Epithelial cell of esophagus (primary cell): ENCODE measurements around the gene ATP8B4.

Experiments
- DNase-seq: peaks from one replicate; pipeline ENCODE4 v3.0.0; 2010; ENCODE audit warnings: low read depth
- H3K4me3 ChIP-seq: 2 replicates; pipeline ENCODE4 v1.5.1; 2011; ENCODE audit warnings: mild to moderate bottlenecking, low read length, control low read depth
- CTCF ChIP-seq: IDR thresholded peaks from 2 replicates; pipeline ENCODE4 v1.5.1; 2011; ENCODE audit warnings: low read depth, mild to moderate bottlenecking, low read length, control low read depth, inconsistent platforms; ENCODE audit not compliant: insufficient read depth; ENCODE audit errors: missing control alignments

Gene ATP8B4

GRCh38 chr15:49810720-49811119 is 308.3 kb downstream of the ATP8B4 start:
- TF ChIP-seq CTCF = no peak
- no peak for DNase-seq
- H3K4me3 ChIP-seq = no peak overlapping the region

- no peak overlapping the region for H3K4me3 ChIP-seq
- DNase-seq = peak; percentile 23
- no peak for TF ChIP-seq CTCF
These were observed 309.0 kb downstream of the ATP8B4 start for GRCh38 chr15:49809894-49810609.

GRCh38 chr15:49808341-49808740 is 310.7 kb downstream of the ATP8B4 start:
- TF ChIP-seq CTCF = no peak
- H3K4me3 ChIP-seq = no peak overlapping the region
- no peak for DNase-seq
